ENCODE data around the gene STEAP3. TPM values are rescaled to one million over a fixed set of nuclear protein-coding genes. Genes with fewer than 3 reads are reported as not detected.

Gene STEAP3
- total RNA-seq, result 18.9 and 24.5 TPM in 2 replicates

- DNase-seq (ENCODE audit: low read depth), result peak; percentile 17
These were observed at the start of gene STEAP3 for GRCh38 chr2:119223521-119224390. STEAP3 (plus strand) TSS chr2:119223834; CDS start chr2:119231013, 7,179 bp downstream.

- DNase-seq (ENCODE audit: low read depth), result no peak
These were observed 49.2 kb upstream of the STEAP3 start for GRCh38 chr2:119174216-119174992.

- no peak for DNase-seq (ENCODE audit: low read depth)
These were observed 48.7 kb upstream of the STEAP3 start for GRCh38 chr2:119174993-119175347.

GRCh38 chr2:119175517-119175916 is 48.1 kb upstream of the STEAP3 start:
- no peak for DNase-seq (ENCODE audit: low read depth)

DNA sequence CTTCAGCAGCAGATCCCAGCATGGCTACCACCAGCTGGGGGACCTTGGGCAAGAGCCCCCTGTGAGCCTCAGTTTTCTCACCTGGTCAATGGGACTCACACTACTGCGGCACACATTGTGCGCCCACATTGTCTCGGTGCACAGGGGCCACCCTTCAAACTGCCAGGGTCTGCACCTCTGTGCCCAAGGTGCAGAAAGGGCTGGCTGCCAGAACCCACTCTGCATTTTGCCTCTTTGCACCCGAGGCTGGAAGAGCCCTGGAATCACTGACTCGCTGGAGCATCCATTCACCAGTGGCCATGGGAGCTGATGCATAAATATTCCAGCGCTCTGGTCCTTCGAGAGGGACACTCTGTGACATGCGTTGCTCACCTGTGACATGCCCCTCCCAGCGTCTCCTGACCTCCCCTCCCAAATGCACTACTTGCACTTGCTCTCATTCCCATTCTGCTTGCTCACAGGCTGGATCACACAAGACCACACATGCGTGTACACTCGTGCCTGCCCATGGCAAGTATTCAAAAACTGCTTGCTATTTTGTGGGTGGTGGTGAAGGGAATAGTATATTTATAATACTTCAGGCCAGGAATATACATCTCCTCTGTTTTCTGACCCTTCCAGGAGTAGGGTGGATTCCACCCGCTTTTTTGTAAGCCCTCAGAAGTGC is 46.3 kb upstream of the STEAP3 start:
- no peak for DNase-seq (ENCODE audit: low read depth)

GRCh38 chr2:119177838-119178190 is 45.8 kb upstream of the STEAP3 start:
- DNase-seq (ENCODE audit: low read depth), result no peak

DNA sequence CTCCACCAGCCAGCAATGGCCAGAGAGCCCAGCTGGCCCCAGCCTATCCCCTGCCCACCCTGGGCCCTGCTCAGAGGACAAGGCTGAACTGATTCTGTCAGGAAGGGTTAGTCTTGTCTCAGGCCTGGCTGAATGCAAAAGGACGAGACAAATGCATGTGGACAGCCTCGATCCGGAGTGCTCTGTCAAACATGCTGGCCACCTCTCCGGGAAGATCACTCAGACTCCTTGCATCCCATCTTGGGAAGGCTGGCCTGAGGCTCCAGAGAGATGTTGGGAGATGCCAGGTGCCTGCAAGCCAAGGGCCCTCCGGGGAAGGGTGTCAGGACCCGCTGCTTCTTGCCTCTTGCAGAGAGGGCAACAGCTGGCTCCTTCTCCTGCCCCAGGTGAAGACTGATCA is 44.9 kb upstream of the STEAP3 start:
- DNase-seq (ENCODE audit: low read depth), result no peak

DNA sequence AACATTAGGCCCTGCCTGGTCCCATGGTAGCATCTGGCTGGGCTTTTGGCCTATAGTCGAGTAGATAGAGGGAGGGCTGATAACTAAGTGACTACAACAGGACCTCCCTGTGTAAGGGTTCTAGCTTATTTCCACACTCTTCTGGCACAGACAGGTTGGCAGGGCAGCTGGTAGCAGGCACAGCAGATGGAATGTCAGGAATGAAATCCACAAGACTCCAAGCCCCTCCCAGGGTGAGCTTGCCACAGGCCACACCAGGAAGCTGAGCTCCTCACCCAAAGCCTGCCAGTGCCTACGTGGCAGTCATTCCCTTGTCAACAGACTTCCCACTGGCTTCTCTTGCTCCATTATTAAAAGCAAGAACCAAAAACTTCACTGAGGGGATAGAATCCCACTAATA is 44.4 kb upstream of the STEAP3 start:
- peak; percentile 90 for DNase-seq (ENCODE audit: low read depth)

GRCh38 chr2:119179991-119180390 is 43.6 kb upstream of the STEAP3 start:
- DNase-seq (ENCODE audit: low read depth), result no peak

GRCh38 chr2:119180892-119181291 is 42.7 kb upstream of the STEAP3 start:
- DNase-seq (ENCODE audit: low read depth), result no peak

DNA sequence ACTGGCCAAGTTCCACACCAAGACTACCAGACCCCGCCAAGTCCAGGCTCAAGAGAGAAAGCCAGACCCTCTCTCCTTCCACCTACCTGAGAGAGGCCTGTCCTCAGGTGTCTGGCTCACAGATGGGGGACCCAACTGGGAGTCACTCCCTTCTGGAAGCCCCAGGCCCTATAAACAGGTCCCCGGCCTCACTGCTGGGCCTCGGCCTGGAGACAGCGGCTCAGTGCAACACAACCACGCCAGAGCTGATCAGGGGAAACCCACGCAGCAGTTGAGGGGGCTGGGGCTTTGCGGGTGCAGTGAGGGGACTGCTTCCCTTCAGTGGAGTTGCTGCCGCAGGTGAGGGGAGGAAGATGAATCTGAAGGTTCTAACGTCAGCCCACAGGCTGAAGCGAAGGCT is 42.2 kb upstream of the STEAP3 start:
- DNase-seq (ENCODE audit: low read depth), result no peak

DNA sequence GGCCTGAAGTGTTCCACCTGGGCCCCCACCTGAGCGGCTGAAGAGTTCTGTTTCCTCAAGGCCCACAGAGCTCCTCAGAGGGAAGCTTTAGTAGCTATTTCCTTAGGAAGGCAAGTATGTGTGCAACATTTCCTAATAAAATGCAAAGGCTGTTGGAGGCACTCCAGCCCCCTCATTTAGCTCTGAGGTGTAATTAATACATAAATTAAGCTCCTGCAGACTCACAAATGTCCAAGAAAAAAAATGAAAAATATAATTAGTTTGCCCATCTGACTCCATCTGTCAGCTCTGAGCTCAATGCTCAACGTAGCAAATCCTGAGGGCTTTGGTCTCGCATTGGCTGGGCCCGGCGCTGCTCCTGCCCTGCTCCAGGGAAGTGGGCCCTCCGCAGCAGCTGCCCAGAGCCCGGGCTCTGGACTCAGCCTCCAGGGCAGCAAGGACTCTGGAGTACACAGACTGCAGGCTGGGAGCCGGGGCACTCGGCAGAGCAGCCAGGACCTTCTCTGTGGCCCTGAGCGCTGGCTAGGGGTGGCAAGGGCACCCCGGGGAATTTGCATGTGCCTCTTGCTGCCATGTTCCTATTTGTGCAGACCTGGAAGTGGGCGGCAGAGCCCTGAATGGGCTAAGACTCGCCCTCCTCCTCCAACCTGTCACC is 41.7 kb upstream of the STEAP3 start:
- DNase-seq (ENCODE audit: low read depth), result no peak

DNA sequence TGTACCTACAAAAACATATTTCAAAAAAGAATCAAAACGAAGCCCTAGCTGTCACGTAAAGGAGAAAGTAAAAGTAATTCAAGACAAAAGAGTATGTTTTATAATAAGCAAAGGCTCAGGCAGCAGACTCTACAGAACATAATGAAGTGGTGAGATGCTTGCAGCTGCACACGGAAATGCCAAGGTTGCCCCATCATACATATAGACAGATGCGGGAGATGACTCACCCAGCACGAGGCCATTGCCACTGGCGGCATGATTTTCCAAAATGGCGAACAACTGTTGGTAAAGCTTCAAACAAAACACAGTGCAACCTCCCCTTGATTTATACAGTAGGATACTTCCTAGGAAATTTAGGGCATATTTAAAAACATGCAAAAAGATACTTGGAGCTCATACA is 39.1 kb upstream of the STEAP3 start:
- no peak for DNase-seq (ENCODE audit: low read depth)

DNA sequence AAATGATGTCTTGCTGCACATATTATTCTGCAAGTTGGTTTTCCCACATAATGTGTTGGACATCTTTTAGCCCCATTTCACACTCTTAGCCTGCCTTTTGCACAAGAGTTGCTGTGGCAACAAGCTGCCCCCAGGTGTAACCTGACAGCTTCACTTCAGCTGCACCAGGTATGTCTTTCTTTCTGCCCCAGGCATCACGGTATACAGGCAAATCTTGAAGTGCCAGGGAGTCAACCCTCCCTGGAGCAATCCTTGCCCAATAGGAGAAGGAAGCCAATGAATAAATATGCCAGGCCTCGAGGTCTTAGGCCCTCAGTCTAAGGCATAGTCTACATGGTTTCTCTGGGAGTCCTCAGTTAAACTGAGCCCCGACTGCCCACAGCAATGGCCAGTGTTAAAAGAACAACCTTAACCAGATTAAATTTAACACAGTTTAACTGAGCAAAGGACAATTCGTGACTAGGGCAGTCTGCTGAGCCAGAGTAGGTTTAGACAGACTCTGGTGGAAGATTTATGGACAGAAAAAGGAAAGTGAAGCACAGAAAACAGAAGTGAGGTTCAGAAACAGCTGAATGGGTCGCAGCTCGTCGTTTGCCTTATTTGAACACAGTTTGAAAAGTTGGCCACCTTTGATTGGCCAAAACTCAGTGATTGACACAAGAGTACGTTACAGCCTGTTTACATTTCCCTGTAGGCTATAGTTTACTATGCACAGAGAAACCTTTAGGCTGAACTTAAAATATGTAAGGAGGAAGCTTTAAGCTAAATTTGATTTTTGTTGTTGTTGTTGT is 33.1 kb upstream of the STEAP3 start:
- no peak for DNase-seq (ENCODE audit: low read depth)

GRCh38 chr2:119192893-119193292 is 30.7 kb upstream of the STEAP3 start:
- no peak for DNase-seq (ENCODE audit: low read depth)

GRCh38 chr2:119195001-119195400 is 28.6 kb upstream of the STEAP3 start:
- no peak for DNase-seq (ENCODE audit: low read depth)

DNA sequence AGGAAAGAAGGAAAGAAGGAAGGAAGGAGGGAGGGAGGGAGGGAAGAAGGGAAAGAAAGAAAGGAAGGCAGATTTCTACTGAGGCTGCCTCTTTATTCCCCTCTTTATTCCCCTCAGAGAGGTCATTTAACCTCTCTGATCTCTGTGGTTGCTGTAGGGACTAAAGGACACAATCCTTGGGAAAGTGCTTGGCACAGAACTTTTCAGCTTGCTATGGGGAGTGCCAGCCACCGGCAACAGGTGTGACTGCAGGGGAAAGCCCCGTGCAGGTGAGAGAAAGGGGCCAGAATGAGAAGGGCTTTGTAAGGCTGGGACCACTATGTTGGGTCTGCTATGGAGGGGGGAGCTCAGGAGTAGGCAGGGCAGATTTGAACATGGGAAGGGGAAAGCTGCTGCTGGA is 27.7 kb upstream of the STEAP3 start:
- no peak for DNase-seq (ENCODE audit: low read depth)

GRCh38 chr2:119196301-119197125 is 27.1 kb upstream of the STEAP3 start:
- no peak for DNase-seq (ENCODE audit: low read depth)

DNA sequence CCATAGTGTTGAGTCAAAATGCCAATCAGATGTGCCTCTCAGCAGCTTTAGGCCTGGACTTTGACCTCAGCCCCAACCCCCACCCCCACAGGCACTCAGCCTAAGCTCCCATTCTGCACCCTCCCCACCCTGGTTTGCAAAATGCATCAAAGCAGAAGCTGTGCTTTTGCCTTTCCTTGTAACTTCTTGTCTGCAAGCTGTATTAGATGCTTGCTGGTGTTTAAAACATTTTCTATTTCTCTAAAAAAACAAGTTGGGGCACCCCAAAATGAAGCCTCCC is 26.6 kb upstream of the STEAP3 start:
- no peak for DNase-seq (ENCODE audit: low read depth)

DNA sequence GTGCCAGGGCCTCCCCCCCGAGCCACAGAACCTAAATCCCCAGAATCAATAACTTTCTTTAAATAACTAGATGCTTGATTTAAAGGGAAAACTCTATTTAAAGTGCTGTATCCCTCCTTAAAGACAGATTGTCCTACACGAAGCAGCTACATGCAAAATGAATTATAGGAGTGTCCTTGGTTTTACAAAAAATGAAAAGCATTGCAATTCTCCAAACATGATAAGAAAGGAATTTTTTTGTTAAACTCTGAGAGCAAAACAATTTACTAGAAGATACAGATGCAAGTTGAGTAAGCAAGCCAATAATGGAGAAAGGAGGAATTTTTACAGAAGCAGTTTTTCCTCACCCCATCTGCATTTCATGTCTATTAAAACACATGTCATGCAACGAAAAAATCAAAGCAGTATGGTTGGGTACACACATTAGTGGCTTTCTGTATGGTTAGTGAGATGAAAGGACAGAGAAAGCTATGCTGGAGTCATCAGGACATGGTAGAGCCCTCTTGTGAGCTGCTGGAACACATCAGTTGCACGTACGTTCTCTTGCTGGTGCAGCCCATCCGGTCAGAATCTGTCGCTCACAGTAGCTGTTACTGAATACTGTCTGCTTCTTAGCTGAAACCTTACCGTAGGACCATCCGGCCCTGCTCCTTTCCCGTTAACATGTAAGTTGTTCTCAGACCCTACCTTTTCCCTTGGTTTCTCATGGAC is 25.9 kb upstream of the STEAP3 start:
- DNase-seq (ENCODE audit: low read depth), result no peak
